A673 (cell line): ENCODE data around the gene NOTCH4. TPM values are rescaled to one million over a fixed set of nuclear protein-coding genes. Genes with fewer than 3 reads are reported as not detected.

Source experiments
- BruUV-seq: library from RNA; stranded (reverse); fragments of 400-500 nt; replicated peaks from 2 replicates; lab custom pipeline; 2021; lab: Mats Ljungman, UMichigan
- CTCF ChIA-PET: fragments of 300-600 bp; sonication (Branson Sonifier 250); formaldehyde crosslinking; loops from one replicate; lab custom pipeline; 2022; ENCODE audit warnings: antibody characterized with exemption; lab: Charles Lee
- POLR2A ChIA-PET: fragments of 300-600 bp; sonication (Branson Sonifier 250); formaldehyde crosslinking; loops from one replicate; lab custom pipeline; 2022; ENCODE audit warnings: antibody characterized with exemption; ENCODE audit not compliant: low non-redundant PET; lab: Charles Lee
- DNase-seq: peaks from one replicate; pipeline ENCODE4 v3.0.0-alpha.2; 2015; ENCODE audit warnings: low spot score
- H3K27ac ChIP-seq: fragments of 200-600 bp; sonication (generic); 2 replicates; pipeline ENCODE4 v1.5.1; 2016; ENCODE audit warnings: mixed run types, low read depth, mild to moderate bottlenecking, mixed read lengths, antibody characterized with exemption, low read length; ENCODE audit not compliant: poor library complexity, severe bottlenecking
- H3K27me3 ChIP-seq: fragments of 200-600 bp; sonication (generic); replicated peaks from 2 replicates; pipeline ENCODE4 v1.6.1; 2017; ENCODE audit warnings: mixed run types, low read depth, mild to moderate bottlenecking, mixed read lengths, antibody characterized with exemption, low read length; ENCODE audit not compliant: insufficient read depth, poor library complexity
- H3K36me3 ChIP-seq: fragments of 200-600 bp; sonication (generic); 2 replicates; pipeline ENCODE4 v1.6.1; 2016; ENCODE audit warnings: mixed run types, mild to moderate bottlenecking, mixed read lengths, antibody characterized with exemption, low read length; ENCODE audit not compliant: insufficient read depth, poor library complexity, severe bottlenecking
- H3K4me1 ChIP-seq: fragments of 200-600 bp; sonication (generic); 2 replicates; pipeline ENCODE4 v1.6.1; 2017; ENCODE audit warnings: mixed run types, mild to moderate bottlenecking, mixed read lengths, antibody characterized with exemption, low read length; ENCODE audit not compliant: insufficient read depth, poor library complexity, severe bottlenecking
- H3K4me3 ChIP-seq: fragments of 200-600 bp; sonication (generic); 2 replicates; pipeline ENCODE4 v1.5.1; 2016; ENCODE audit warnings: low read depth, mixed run types, mild to moderate bottlenecking, mixed read lengths, low read length; ENCODE audit not compliant: poor library complexity, severe bottlenecking
- H3K9me3 ChIP-seq: fragments of 200-600 bp; sonication (generic); 2 replicates; pipeline ENCODE4 v1.6.1; 2016; ENCODE audit warnings: mixed run types, low read depth, mild to moderate bottlenecking, mixed read lengths, antibody characterized with exemption, low read length; ENCODE audit not compliant: poor library complexity, severe bottlenecking
- CTCF ChIP-seq: fragments of 300-800, 200-600 bp; sonication (generic); conservative IDR thresholded peaks from 2 replicates; pipeline ENCODE4 v1.5.1; 2017; ENCODE audit warnings: low read depth, mild to moderate bottlenecking, antibody characterized with exemption, low read length, moderate library complexity, mixed read lengths
- EZH2 ChIP-seq: fragments of 200-600 bp; sonication (generic); IDR thresholded peaks from 2 replicates; pipeline ENCODE4 v1.6.1; 2017; ENCODE audit warnings: borderline replicate concordance, low read depth, mild to moderate bottlenecking, mixed read lengths, antibody characterized with exemption, low read length; ENCODE audit not compliant: poor library complexity, severe bottlenecking
- intact Hi-C: fragments of 100-400 bp; cut with micrococcal nuclease; formaldehyde crosslinking; loops from one replicate; pipeline ENCODE4 v1.10.0; 2022; ENCODE audit not compliant: unreplicated experiment
- total RNA-seq: library from RNA; stranded (reverse); gene quantifications from 2 replicates; pipeline ENCODE4 v1.2.3, GENCODE V29; 2021

The NOTCH4 gene
- total RNA-seq, 1 experiment from 2014 or later: 2.4 TPM

GRCh38 chr6:32198345-32198696 lies 25.5 kb downstream of the NOTCH4 start:
- no TSS peak for BruUV-seq
- Histone ChIP-seq H3K4me3 (no peak overlapping the region), H3K36me3 (no peaks in the 10 kb centered on the region), H3K27me3 (no peaks in the 10 kb centered on the region), H3K4me1 (peaks cover 32% of the 10 kb centered on the region), H3K9me3 (no peaks in the 10 kb centered on the region), H3K27ac (no peak overlapping the region)
- TF ChIP-seq CTCF (no peak), EZH2 (no peak)
- ChIA-PET CTCF (no interaction called here), POLR2A (no interaction called here)
- DNase-seq: no peak
- intact Hi-C loops: no loop called here

GRCh38 chr6:32196682-32197616 lies 26.9 kb downstream of the NOTCH4 start:
- Histone ChIP-seq H3K4me3 (peak overlapping the region; percentile 64), H3K27me3 (no peaks in the 10 kb centered on the region), H3K4me1 (peaks cover 34% of the 10 kb centered on the region), H3K27ac (peak overlapping the region; percentile 99), H3K9me3 (no peaks in the 10 kb centered on the region), H3K36me3 (no peaks in the 10 kb centered on the region)
- intact Hi-C loops: no loop called here
- BruUV-seq: TSS peak; percentile 75
- POLR2A ChIA-PET: no interaction called here
- CTCF ChIA-PET: no interaction called here
- no peak for DNase-seq
- no peak for TF ChIP-seq EZH2
- no peak for TF ChIP-seq CTCF

- no peaks in the 10 kb centered on the region for H3K36me3 ChIP-seq
- no peaks in the 10 kb centered on the region for H3K9me3 ChIP-seq
- H3K4me1 ChIP-seq: peaks cover 35% of the 10 kb centered on the region
- ChIA-PET CTCF (interaction anchor here (0.6 to 1.0 kb wide), 4 partner anchors 19 to 174 kb away, joined by 3 to 4 read pairs (median 4); partner anchors contain the start of gene EGFL8), POLR2A (interaction anchor here (0.5 to 1.0 kb wide), 5 partner anchors 59 to 776 kb away, joined by 3 to 8 read pairs (median 4); no protein-coding TSS in a partner anchor)
- intact Hi-C loops: loop anchor here (1.0 to 2.0 kb wide), 2 partner anchors 67 to 77 kb away; partner anchors contain the start of gene ATF6B
- no peaks in the 10 kb centered on the region for H3K27me3 ChIP-seq
- peak; percentile 92 for DNase-seq
- peak overlapping the region; percentile 99 for H3K27ac ChIP-seq
- H3K4me3 ChIP-seq: peak overlapping the region; percentile 64
- TF ChIP-seq EZH2 (no peak), CTCF (no peak)
- no TSS peak for BruUV-seq
Measured at GRCh38 chr6:32195902-32196681, 27.8 kb downstream of the NOTCH4 start.
